ENCODE data around the gene HFE.
A peak's percentile ranks its signal among the peaks of the same experiment; 100 is the strongest.
"Not testable (repeated sequence)": the region's sequence is repeated elsewhere in the genome, so short reads cannot be mapped to it uniquely, and the experiment has no call there.

The HFE gene

DNA sequence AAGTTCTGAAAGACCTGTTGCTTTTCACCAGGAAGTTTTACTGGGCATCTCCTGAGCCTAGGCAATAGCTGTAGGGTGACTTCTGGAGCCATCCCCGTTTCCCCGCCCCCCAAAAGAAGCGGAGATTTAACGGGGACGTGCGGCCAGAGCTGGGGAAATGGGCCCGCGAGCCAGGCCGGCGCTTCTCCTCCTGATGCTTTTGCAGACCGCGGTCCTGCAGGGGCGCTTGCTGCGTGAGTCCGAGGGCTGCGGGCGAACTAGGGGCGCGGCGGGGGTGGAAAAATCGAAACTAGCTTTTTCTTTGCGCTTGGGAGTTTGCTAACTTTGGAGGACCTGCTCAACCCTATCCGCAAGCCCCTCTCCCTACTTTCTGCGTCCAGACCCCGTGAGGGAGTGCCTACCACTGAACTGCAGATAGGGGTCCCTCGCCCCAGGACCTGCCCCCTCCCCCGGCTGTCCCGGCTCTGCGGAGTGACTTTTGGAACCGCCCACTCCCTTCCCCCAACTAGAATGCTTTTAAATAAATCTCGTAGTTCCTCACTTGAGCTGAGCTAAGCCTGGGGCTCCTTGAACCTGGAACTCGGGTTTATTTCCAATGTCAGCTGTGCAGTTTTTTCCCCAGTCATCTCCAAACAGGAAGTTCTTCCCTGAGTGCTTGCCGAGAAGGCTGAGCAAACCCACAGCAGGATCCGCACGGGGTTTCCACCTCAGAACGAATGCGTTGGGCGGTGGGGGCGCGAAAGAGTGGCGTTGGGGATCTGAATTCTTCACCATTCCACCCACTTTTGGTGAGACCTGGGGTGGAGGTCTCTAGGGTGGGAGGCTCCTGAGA is at the start of gene HFE:
Gene HFE (plus strand): TSS at position 146 of the 832 bp plus-strand sequence. CDS start 12 bp downstream, at position 158.
- DNase-seq (ENCODE audit: low read depth) = no peak

- no peak for DNase-seq (ENCODE audit: low read depth)
Observed at GRCh38 chr6:26041946-26042345, 45.3 kb upstream of the HFE start.

DNA sequence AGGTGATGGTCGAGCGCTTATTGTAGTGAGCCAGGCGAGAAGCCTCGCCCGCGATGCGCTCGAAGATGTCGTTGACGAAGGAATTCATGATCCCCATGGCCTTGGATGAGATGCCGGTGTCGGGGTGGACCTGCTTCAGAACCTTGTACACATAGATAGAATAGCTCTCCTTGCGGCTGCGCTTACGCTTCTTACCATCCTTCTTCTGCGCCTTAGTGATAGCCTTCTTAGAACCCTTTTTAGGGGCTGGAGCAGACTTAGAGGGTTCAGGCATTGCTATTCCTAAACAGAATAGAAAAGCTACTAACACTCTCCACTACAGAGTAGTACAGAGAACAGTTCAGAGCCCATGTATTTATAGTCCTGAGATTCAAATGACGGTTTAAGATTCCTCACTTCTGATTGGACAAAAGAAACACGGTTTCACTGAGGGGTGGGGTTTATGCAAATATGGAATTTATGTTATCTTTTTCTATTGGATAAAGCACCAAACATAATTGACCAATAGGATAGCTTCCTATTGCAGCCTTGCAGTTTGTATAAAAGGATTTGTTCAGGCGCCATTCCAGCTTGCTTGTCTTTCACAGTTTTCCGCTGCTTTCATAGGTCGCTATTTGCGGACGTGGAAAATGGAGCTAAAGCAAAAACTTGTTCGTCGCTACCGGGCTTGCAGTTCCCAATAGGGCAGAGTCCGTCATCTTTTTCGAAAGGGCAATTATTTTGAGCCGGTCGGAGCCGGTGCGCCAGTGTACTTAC is 43.7 kb upstream of the HFE start:
- DNase-seq (ENCODE audit: low read depth) = no peak

- DNase-seq (ENCODE audit: low read depth) = no peak
Observed at GRCh38 chr6:26044140-26045064, 42.8 kb upstream of the HFE start.

DNA sequence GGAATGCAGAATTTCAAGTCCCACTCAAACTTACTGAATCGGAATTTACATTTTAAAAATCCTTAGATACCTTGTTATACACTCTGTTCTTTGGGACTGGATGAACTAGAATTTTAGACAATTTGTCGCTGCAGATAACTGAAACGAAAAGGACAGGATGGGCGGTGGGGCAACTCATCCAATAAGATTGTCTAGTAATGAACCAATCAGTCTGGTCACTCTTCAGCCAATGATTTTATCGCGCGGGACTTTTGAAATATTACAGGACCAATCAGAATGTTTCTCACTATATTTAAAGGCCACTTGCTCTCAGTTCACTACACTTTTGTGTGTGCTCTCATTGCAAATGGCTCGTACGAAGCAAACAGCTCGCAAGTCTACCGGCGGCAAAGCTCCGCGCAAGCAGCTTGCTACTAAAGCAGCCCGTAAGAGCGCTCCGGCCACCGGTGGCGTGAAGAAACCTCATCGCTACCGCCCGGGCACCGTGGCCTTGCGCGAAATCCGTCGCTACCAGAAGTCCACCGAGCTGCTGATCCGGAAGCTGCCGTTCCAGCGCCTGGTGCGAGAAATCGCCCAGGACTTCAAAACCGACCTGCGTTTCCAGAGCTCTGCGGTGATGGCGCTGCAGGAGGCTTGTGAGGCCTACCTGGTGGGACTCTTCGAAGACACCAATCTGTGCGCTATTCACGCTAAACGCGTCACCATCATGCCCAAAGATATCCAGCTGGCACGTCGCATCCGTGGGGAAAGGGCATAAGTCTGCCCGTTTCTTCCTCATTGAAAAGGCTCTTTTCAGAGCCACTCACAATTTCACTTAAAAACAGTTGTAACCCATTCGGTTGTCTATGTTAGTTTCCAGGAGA is 41.9 kb upstream of the HFE start:
- DNase-seq (ENCODE audit: low read depth) = no peak

GRCh38 chr6:26045928-26046368 is 41.3 kb upstream of the HFE start:
- no peak for DNase-seq (ENCODE audit: low read depth)

- not testable (repeated sequence) for DNase-seq (ENCODE audit: low read depth)
Observed at GRCh38 chr6:26047329-26047728, 39.9 kb upstream of the HFE start.

GRCh38 chr6:26048590-26048989 is 38.6 kb upstream of the HFE start:
- DNase-seq (ENCODE audit: low read depth) = no peak

- DNase-seq (ENCODE audit: low read depth) = no peak
Observed at GRCh38 chr6:26051665-26052310, 35.4 kb upstream of the HFE start.

DNA sequence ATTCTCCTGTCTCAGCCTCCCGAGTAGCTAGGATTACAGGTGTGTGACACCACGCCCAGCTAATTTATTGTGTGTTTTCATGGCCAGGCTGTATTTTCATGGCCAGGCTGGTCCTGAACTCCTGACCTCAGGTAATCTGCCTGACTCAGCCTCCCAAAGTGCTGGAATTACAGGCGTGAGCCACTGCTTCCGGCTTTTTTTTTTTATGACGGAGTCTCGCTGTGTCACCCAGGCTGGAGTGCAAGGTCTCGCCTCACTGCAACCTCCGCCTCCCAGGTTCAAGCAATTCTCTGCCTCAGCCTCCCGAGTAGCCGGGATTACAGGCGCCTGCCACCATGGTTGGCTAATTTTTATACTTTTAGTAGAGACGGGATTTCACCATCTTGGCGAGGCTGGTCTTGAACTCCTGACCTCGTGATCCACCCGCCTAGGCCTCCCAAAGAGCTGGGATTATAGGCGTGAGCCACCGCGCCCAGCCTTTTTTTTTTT is 34.4 kb upstream of the HFE start:
- not testable (repeated sequence) for DNase-seq (ENCODE audit: low read depth)

- DNase-seq (ENCODE audit: low read depth) = no peak
Observed at GRCh38 chr6:26053992-26054780, 33.0 kb upstream of the HFE start.

DNA sequence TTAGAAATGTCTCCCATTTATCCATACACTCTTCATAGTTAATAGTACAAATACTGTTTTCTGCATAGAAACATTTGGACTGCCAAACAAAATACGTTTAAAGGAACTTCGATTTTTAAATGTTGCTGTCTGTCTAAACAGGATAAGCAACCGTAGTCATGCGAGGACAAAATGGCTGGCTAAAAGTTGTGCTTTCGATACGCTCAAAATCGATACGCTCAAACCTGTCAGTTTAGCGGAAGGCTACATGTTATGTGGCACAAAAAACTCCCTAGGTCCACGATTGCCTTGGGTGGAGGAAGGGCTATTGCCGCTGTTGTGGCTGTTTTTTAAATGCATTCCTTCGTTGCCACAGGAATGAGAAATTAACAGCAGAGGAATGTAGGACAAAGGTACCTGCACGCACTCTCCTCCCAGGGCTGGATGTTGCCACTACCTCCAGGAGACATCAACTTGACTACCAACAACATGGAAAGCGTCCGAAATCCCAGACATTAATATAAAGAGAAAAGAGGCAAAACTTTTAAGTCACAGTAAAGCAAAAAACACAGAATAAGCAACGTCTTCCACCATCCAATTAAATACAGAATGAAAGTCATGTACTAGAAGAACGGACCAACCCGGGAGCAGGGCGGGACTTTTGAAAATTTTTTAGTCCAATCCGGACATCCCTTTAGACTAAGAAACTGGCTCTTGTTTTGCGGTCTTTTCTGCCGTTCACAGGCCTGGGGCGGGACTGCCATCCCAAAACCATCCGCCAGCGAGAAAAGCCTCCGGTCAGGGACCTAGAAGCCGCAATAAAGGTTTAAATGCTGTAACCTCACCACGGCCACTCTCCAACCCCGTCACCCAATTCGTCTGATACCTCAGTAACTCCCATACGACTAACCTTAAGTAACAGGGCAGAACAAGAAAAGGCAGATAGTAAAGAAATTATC is 32.2 kb upstream of the HFE start:
- peak; percentile 96 for DNase-seq (ENCODE audit: low read depth)

DNA sequence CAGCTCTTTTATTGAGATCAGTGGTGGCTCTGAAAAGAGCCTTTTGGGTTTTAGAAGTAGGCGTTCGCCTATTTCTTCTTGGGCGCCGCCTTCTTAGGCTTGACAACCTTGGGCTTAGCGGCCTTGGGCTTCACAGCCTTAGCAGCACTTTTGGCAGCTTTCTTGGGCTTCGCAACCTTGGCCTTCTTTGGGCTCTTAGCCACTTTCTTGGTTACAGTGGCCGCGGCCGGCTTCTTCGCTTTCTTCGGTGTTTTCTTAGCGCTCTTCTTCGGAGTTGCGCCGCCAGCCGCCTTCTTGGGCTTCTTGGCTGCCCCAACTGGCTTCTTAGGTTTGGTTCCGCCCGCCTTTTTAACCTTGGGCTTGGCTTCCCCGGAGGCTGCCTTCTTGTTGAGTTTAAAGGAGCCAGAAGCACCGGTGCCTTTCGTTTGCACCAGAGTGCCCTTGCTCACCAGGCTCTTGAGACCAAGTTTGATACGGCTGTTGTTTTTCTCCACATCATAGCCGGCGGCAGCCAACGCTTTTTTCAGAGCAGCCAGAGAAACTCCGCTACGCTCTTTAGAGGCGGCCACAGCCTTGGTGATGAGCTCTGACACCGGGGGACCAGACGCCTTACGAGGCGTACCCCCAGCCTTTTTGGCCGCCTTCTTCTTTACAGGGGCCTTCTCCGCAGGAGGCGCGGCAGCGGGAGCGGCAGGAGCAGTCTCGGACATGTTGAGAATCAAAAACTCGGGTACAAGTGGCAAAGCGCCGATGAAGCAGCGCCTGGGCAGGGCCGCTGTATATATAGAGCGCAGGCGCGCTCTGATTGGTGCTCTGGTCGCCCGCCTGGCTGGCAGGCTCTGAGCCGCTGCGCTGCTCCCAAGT is 31.3 kb upstream of the HFE start:
- DNase-seq (ENCODE audit: low read depth) = peak; percentile 91

DNA sequence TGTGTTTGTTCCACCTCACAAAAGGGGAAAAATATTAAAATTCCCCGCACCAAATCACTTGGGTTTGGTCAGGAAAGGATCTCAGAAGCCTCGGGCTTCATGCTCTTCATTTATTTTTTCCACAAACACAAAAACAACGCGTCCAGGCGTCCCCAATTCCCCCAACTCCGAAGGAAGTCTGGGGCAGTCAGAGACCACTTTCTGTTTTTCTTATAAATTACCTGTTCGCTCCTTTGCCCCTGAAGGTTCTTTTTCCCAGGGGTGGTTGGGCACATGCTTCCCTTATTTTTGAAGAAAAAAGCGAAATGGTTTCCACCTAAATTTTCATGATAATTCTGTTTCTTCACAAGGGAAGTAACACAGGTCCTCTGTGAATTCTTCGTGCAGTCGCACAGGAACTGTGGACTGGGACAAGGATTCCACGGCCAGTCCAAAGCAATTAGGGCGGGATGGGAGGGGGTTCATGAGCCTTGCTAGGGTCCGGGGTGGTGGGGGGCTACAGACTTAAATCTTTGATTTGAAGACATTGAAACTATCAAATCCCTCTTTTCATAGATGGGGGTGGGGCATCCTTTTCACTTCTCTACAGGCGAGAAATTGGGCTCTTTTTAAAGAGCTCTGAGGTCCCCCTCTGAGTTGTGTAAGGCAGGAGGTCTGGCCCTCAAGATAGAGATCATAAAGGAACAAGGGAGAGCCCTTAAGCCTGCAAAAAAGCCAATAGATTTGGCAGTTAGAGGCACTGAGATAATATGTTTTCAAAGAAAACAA is 30.5 kb upstream of the HFE start:
- peak; percentile 20 for DNase-seq (ENCODE audit: low read depth)

DNA sequence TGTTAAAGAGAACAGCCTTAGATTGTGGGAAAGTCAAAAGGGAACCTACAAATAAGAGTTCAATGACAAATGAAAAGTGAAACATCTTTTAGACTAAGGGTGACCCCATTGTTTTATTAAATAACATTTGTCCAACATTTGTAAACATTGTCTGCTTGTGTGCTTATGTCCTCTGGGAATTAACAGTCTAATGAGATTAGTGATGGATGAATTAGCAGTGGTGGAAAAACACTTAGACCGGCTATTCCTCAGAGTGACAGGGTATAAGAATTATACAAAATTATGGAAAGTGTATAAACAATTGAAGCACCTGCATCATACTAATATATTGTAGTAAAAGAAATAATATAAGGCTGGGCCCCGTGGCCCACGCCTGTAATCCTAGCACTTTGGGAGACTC is 29.3 kb upstream of the HFE start:
- no peak for DNase-seq (ENCODE audit: low read depth)

DNA sequence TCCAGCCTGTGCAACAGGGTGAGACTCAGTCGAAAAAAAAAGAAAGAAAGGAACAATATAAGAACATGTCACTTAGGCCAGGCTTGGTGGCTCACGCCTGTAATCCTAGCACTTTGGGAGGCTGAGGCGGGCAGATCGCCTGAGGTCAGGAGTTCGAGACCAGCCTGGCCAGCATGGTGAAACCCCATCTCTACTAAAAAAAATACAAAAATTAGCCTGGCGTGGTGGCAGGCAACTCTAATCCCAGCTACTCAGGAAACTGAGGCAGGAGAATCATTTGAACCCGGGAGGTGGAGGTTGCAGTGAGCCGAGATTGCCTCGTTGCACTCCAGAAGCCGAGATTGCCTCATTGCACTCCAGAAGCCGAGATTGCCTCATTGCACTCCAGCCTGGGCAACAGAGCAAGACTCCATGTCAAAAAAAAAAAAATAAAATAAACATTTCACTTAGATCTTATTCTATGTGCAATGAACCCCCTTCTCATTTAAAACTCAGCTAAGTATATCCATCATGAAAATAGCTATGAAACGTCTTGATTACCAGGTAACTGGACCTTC is 28.7 kb upstream of the HFE start:
- not testable (repeated sequence) for DNase-seq (ENCODE audit: low read depth)
